Adrenal gland (tissue), 12 donors: ENCODE data around the gene TCF4. TPM values are rescaled to one million over a fixed set of nuclear protein-coding genes. Genes with fewer than 3 reads are reported as not detected.
A peak's percentile ranks its signal among the peaks of the same experiment; 100 is the strongest.

Experiments
- DNase-seq, 7 donors: peaks; one replicate each; pipeline ENCODE4 v3.0.0-alpha.2; 2019 to 2020
- H3K27ac ChIP-seq, 5 donors: fragments of 200-600 bp; sonication (generic) in 4 of 5; 1 replicate in 3 of 5; 2 replicates in 2 of 5; pipeline versions ENCODE4 v1.5.1 to v1.8.0; 2016 to 2020; ENCODE audit warnings: mild to moderate bottlenecking in 1 of 5
- H3K27me3 ChIP-seq: fragments of 200-600 bp; 2 replicates; pipeline ENCODE4 v1.8.0; 2021
- H3K36me3 ChIP-seq, 2 donors: fragments of 200-600 bp; replicated peaks in 1 of 2; 1 replicate in 1 of 2; 2 replicates in 1 of 2; pipeline versions ENCODE4 v1.5.1 to v1.8.0; 2018 to 2022
- H3K4me1 ChIP-seq, 2 donors: fragments of 200-600 bp; replicated peaks in 1 of 2; 1 replicate in 1 of 2; 2 replicates in 1 of 2; pipeline versions ENCODE4 v1.5.1 to v1.8.0; 2018 to 2021
- H3K4me3 ChIP-seq, 4 donors: fragments of 200-600 bp; sonication (generic) in 3 of 4; one replicate each; pipeline ENCODE4 v1.5.1; 2016 to 2018
- H3K9me3 ChIP-seq, 3 donors: fragments of 200-600 bp; sonication (generic) in 1 of 3; replicated peaks in 1 of 3; 1 replicate in 2 of 3; 2 replicates in 1 of 3; pipeline versions ENCODE4 v1.5.1 to v1.8.0; 2016 to 2021
- POLR2A ChIP-seq, 2 donors: fragments of 450-650 bp; IDR thresholded peaks; one replicate each; pipeline ENCODE4 v1.6.1; 2017; ENCODE audit warnings: antibody characterized with exemption in 2 of 2, mild to moderate bottlenecking in 2 of 2, moderate library complexity in 1 of 2
- WGBS, 4 donors: extraction: QIAGEN DNeasy Blood & Tissue Kit in 2 of 4; methylation state at CpG; one replicate each; pipeline versions ENCODE4 v1.1.5 to v1.1.7; 2013 to 2017; 5-methylcytosine and 5-hydroxymethylcytosine counted together
- intact Hi-C, 2 donors: fragments of 100-400 bp; cut with DNase I; formaldehyde crosslinking; loops; one replicate each; pipeline versions ENCODE4 v1.14.1 to v1.15.0; 2022 to 2023
- polyA plus RNA-seq, 3 donors: library from polyadenylated mRNA; stranded (reverse); fragments of 200-250 nt in 2 of 3; fragments of 350-450 nt in 1 of 3; fragmentation: Illumina TruSeq in 1 of 3; extraction: RNeasy Lipid Tissue Mini Kit (QIAGEN cat#74804) in 1 of 3; gene quantifications; one replicate each; pipeline ENCODE4 v1.2.3, GENCODE V29; 2013 to 2014
- total RNA-seq, 9 donors: library from RNA; depleted of rRNA in 4 of 9; stranded (reverse); fragments of >200 nt in 4 of 9; fragments of 120-200 nt in 1 of 9; fragmentation: NEBNext Ultra II Directional in 1 of 9; extraction: Animal tissue kit (Norgen Biotek cat#: 25700) in 1 of 9; gene quantifications; one replicate each; pipeline versions ENCODE4 v1.1.0 to v1.2.4, GENCODE V29; 2013 to 2023
- TF ChIP-seq, protein P1 (sequence below), 6 experiments: fragments of 450-650 bp in 4 of 6; fragments of 200-600 bp in 2 of 6; sonication (generic) in 1 of 6; IDR thresholded peaks; 1 replicate in 5 of 6; 2 replicates in 1 of 6; pipeline versions ENCODE4 v1.5.1 to v1.8.0; 2016 to 2021; ENCODE audit warnings: antibody characterized with exemption in 6 of 6, mild to moderate bottlenecking in 2 of 6, moderate library complexity in 1 of 6
- donor health status: healthy with polysubstance abuse.
- donor health status: Bipolar disorder and iron deficiency.
- donor health status: DM: yes; HTN: yes; CAD: no.
- donor health status: DM: no; HTN: no; CAD: no.
- donor health status: DM: no; HTN: no; CAD: no.
- donor health status: DM: yes; HTN: yes; CAD: no.

Gene TCF4
- total and polyA plus RNA-seq, 12 donors, result 21.9 to 196 (median 112) TPM

- Histone ChIP-seq H3K4me1 (no peaks in the 10 kb centered on the region), H3K4me3 (no peak overlapping the region), H3K27me3 (no peaks in the 10 kb centered on the region), H3K9me3 (no peaks in the 10 kb centered on the region), H3K27ac (no peak overlapping the region), H3K36me3 (no peaks in the 10 kb centered on the region)
- WGBS, 4 donors, result 69 to 90% (median 79%) methylated on average over 1 of the region's 1 CpG
- DNase-seq, result no peak
- intact Hi-C loops, result loop anchor here (10.0 kb wide), 2 partner anchors 65 to 435 kb away; no protein-coding TSS in a partner anchor
- TF ChIP-seq, protein P1, sequence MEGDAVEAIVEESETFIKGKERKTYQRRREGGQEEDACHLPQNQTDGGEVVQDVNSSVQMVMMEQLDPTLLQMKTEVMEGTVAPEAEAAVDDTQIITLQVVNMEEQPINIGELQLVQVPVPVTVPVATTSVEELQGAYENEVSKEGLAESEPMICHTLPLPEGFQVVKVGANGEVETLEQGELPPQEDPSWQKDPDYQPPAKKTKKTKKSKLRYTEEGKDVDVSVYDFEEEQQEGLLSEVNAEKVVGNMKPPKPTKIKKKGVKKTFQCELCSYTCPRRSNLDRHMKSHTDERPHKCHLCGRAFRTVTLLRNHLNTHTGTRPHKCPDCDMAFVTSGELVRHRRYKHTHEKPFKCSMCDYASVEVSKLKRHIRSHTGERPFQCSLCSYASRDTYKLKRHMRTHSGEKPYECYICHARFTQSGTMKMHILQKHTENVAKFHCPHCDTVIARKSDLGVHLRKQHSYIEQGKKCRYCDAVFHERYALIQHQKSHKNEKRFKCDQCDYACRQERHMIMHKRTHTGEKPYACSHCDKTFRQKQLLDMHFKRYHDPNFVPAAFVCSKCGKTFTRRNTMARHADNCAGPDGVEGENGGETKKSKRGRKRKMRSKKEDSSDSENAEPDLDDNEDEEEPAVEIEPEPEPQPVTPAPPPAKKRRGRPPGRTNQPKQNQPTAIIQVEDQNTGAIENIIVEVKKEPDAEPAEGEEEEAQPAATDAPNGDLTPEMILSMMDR (IDR thresholded peaks at IDR 0.05), result no peak
- no peak for TF ChIP-seq POLR2A (IDR thresholded peaks at IDR 0.05)
These were observed 238.3 kb downstream of the TCF4 start for GRCh38 chr18:55349685-55350084.

GRCh38 chr18:55346961-55347740 lies 240.8 kb downstream of the TCF4 start:
- no peak for DNase-seq
- H3K9me3 ChIP-seq, result no peaks in the 10 kb centered on the region
- TF ChIP-seq POLR2A (IDR thresholded peaks at IDR 0.05), result no peak
- TF ChIP-seq, protein P1 (IDR thresholded peaks at IDR 0.05), result no peak
- WGBS, 4 donors, result 85 to 94% (median 91%) methylated on average over 15 to 16 of the region's 16 CpGs
- H3K27ac ChIP-seq, result peak overlapping the region in 1 of 5 donors; percentile 43
- intact Hi-C loops, result loop anchor here (10.0 kb wide), 2 partner anchors 68 to 438 kb away; no protein-coding TSS in a partner anchor
- no peak overlapping the region for H3K4me3 ChIP-seq
- no peaks in the 10 kb centered on the region for H3K27me3 ChIP-seq
- H3K4me1 ChIP-seq, result no peaks in the 10 kb centered on the region
- H3K36me3 ChIP-seq, result no peaks in the 10 kb centered on the region

- Histone ChIP-seq H3K27ac (no peak overlapping the region), H3K4me1 (no peaks in the 10 kb centered on the region), H3K9me3 (no peaks in the 10 kb centered on the region), H3K36me3 (no peaks in the 10 kb centered on the region), H3K27me3 (no peaks in the 10 kb centered on the region), H3K4me3 (no peak overlapping the region)
- TF ChIP-seq, protein P1 (IDR thresholded peaks at IDR 0.05), result no peak
- TF ChIP-seq POLR2A (IDR thresholded peaks at IDR 0.05), result no peak
- no peak for DNase-seq
- intact Hi-C loops, result loop anchor here (10.0 kb wide), 2 partner anchors 68 to 438 kb away; no protein-coding TSS in a partner anchor
- WGBS, 4 donors, result 60 to 94% (median 89%) methylated on average over 3 of the region's 3 CpGs
These were observed 241.6 kb downstream of the TCF4 start for GRCh38 chr18:55346387-55346786.

DNA sequence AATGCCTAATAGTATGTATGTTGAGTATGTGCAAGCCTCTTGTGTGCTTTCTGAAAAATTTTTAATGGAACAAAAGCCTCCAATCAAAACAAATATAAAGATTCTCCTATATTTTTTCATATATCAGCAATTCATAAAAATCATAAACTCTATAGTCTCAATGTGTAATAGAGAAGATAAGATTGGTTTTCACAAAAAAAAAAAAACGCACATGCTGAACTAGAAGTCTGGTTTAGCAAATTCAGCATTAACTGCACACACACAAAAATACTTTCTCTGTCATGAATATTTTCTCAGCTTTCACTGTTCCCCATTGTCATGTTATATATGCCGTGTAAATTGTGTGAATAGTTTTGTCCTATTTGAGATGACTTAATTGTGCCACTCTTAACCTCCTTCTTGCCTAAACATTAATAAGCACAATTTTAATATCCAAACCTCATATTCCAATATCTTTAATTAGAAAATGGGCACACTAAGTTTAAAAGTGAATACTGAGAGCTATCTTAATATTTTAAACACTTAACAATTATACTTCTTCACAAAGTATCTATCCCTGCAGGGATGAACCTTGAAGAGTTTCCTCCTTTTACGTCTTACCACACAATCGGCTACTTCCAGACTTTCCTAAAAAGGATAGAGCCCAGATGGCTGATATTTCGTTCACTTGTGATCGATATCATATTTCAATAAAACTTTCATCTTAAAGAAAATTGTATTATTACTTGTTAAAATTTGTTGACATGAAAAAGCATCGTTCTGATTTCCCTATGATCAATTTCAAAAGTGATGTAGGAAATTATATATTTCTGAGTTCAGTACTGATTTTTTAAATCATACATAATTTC lies 242.7 kb downstream of the TCF4 start:
- TF ChIP-seq POLR2A (IDR thresholded peaks at IDR 0.05), result no peak
- TF ChIP-seq, protein P1 (IDR thresholded peaks at IDR 0.05), result no peak
- no peaks in the 10 kb centered on the region for H3K36me3 ChIP-seq
- no peaks in the 10 kb centered on the region for H3K9me3 ChIP-seq
- no peak for DNase-seq
- no peaks in the 10 kb centered on the region for H3K27me3 ChIP-seq
- H3K27ac ChIP-seq, result no peak overlapping the region
- WGBS, 4 donors, result 90 to 93% (median 92%) methylated on average over 7 of the region's 7 CpGs
- intact Hi-C loops, result loop anchor here (10.0 kb wide), 2 partner anchors 69 to 439 kb away; no protein-coding TSS in a partner anchor
- no peaks in the 10 kb centered on the region for H3K4me1 ChIP-seq
- no peak overlapping the region for H3K4me3 ChIP-seq
